Tibial nerve (tissue), 4 donors: ENCODE data around the gene TMEM63B. TPM values are rescaled to one million over a fixed set of nuclear protein-coding genes. Genes with fewer than 3 reads are reported as not detected.

Experiments
- DNase-seq, 2 donors: peaks; one replicate each; pipeline ENCODE4 v3.0.0-alpha.2; 2019; ENCODE audit warnings: low spot score in 2 of 2
- H3K27ac ChIP-seq, 4 donors: fragments of 200-600 bp; sonication (generic) in 3 of 4; one replicate each; pipeline ENCODE4 v1.5.1; 2017 to 2019; ENCODE audit warnings: mild to moderate bottlenecking in 1 of 4
- H3K27me3 ChIP-seq, 2 donors: fragments of 200-600 bp; sonication (generic) in 1 of 2; one replicate each; pipeline versions ENCODE4 v1.5.1 to v1.6.0; 2017 to 2019
- H3K36me3 ChIP-seq, 3 donors: fragments of 200-600 bp; sonication (generic); one replicate each; pipeline ENCODE4 v1.5.1; 2018 to 2019
- H3K4me1 ChIP-seq, 4 donors: fragments of 200-600 bp; sonication (generic) in 3 of 4; one replicate each; pipeline ENCODE4 v1.5.1; 2017 to 2019
- H3K4me3 ChIP-seq, 4 donors: fragments of 200-600 bp; sonication (generic) in 3 of 4; one replicate each; pipeline ENCODE4 v1.5.1; 2017 to 2019; ENCODE audit warnings: mild to moderate bottlenecking in 1 of 4, moderate library complexity in 1 of 4
- H3K9me3 ChIP-seq, 4 donors: fragments of 200-600 bp; sonication (generic) in 3 of 4; one replicate each; pipeline ENCODE4 v1.5.1; 2017 to 2019
- EP300 ChIP-seq, 2 donors: sonication (generic); formaldehyde crosslinking; IDR thresholded peaks; one replicate each; pipeline ENCODE4 v1.6.1; 2017; ENCODE audit warnings: antibody characterized with exemption in 2 of 2, mild to moderate bottlenecking in 1 of 2
- POLR2A ChIP-seq, 2 donors: fragments of 450-650 bp; IDR thresholded peaks; one replicate each; pipeline ENCODE4 v1.6.1; 2017; ENCODE audit warnings: antibody characterized with exemption in 2 of 2, mild to moderate bottlenecking in 2 of 2, moderate library complexity in 2 of 2
- WGBS, 2 donors: methylation state at CpG; one replicate each; pipeline ENCODE4 v1.1.5; 2018; 5-methylcytosine and 5-hydroxymethylcytosine counted together
- total RNA-seq, 4 donors: library from RNA; depleted of rRNA; stranded (reverse); fragments of >200 nt; gene quantifications; one replicate each; pipeline ENCODE4 v1.1.0, GENCODE V29; 2016
- TF ChIP-seq, protein P1 (sequence below), 5 experiments: fragments of 200-600 bp in 3 of 5; fragments of 450-650 bp in 2 of 5; sonication (generic) in 3 of 5; IDR thresholded peaks; one replicate each; pipeline ENCODE4 v1.5.1; 2016 to 2019; ENCODE audit warnings: antibody characterized with exemption in 5 of 5, mild to moderate bottlenecking in 3 of 5, moderate library complexity in 2 of 5

TMEM63B gene
- total RNA-seq, 4 donors from 2014 or later, result 18.6 to 34.5 (median 27.6) TPM

DNA sequence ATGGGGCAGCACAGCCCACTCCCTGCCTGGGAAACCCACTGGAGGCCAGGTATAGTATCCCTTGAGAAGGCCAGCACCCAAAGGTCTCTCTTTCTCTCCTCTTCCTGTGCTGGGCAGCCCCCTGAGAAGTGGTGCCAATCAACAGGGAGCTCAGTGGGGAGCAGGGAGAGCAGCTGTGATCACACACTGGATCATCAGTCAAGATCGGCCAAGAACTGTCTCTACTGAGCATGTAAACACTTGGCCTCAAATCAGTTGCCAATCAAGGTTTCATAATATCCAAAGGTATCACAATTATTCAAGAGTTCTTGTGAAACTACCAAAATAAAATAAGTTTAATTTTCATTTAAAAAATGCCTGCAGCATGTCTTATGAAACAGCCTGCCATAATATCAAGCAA lies 18.9 kb upstream of the TMEM63B start:
- H3K9me3 ChIP-seq, result no peaks in the 10 kb centered on the region
- H3K4me1 ChIP-seq, result peaks cover 0 to 26% (median 0%) of the 10 kb centered on the region in 4 donors
- no peak overlapping the region for H3K27ac ChIP-seq
- peaks cover 0 to 84% (median 4%) of the 10 kb centered on the region in 3 donors for H3K36me3 ChIP-seq
- no peaks in the 10 kb centered on the region for H3K27me3 ChIP-seq
- WGBS, 2 donors, result 86 to 88% methylated on average over 1 of the region's 1 CpG
- TF ChIP-seq, protein P1, sequence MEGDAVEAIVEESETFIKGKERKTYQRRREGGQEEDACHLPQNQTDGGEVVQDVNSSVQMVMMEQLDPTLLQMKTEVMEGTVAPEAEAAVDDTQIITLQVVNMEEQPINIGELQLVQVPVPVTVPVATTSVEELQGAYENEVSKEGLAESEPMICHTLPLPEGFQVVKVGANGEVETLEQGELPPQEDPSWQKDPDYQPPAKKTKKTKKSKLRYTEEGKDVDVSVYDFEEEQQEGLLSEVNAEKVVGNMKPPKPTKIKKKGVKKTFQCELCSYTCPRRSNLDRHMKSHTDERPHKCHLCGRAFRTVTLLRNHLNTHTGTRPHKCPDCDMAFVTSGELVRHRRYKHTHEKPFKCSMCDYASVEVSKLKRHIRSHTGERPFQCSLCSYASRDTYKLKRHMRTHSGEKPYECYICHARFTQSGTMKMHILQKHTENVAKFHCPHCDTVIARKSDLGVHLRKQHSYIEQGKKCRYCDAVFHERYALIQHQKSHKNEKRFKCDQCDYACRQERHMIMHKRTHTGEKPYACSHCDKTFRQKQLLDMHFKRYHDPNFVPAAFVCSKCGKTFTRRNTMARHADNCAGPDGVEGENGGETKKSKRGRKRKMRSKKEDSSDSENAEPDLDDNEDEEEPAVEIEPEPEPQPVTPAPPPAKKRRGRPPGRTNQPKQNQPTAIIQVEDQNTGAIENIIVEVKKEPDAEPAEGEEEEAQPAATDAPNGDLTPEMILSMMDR (IDR thresholded peaks at IDR 0.05), result no peak
- no peak for TF ChIP-seq EP300 (IDR thresholded peaks at IDR 0.05)
- TF ChIP-seq POLR2A (IDR thresholded peaks at IDR 0.05), result no peak
- no peak for DNase-seq
- H3K4me3 ChIP-seq, result no peak overlapping the region

DNA sequence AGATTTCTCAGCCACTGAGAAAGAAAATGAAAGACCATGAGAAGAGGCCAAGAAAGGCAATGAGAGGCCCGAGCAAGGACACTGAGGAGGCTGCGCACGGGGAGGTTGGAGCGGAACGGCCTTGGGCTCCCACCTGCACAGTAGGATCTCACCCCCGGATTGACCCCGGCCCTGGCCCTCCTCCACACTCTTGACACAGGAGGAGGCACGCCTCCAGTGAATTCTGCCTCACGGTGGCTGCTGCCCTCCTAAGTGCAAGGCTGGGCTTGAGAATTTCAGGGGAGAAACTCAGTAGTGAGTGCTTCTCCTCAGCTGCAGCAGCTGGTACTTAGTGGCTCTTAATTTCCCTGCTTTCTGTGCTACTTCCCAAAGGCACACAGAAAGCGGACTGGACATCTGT lies 18.1 kb upstream of the TMEM63B start:
- Histone ChIP-seq H3K4me3 (no peak overlapping the region), H3K27me3 (no peaks in the 10 kb centered on the region), H3K9me3 (no peaks in the 10 kb centered on the region), H3K27ac (no peak overlapping the region), H3K36me3 (peaks cover 0 to 84% (median 12%) of the 10 kb centered on the region in 3 donors), H3K4me1 (peaks cover 0 to 18% (median 0%) of the 10 kb centered on the region in 4 donors)
- DNase-seq, result no peak
- TF ChIP-seq, protein P1 (IDR thresholded peaks at IDR 0.05), result no peak
- TF ChIP-seq POLR2A (IDR thresholded peaks at IDR 0.05) (no peak), EP300 (IDR thresholded peaks at IDR 0.05) (no peak)
- WGBS, 2 donors, result 80% methylated on average over 10 of the region's 10 CpGs

DNA sequence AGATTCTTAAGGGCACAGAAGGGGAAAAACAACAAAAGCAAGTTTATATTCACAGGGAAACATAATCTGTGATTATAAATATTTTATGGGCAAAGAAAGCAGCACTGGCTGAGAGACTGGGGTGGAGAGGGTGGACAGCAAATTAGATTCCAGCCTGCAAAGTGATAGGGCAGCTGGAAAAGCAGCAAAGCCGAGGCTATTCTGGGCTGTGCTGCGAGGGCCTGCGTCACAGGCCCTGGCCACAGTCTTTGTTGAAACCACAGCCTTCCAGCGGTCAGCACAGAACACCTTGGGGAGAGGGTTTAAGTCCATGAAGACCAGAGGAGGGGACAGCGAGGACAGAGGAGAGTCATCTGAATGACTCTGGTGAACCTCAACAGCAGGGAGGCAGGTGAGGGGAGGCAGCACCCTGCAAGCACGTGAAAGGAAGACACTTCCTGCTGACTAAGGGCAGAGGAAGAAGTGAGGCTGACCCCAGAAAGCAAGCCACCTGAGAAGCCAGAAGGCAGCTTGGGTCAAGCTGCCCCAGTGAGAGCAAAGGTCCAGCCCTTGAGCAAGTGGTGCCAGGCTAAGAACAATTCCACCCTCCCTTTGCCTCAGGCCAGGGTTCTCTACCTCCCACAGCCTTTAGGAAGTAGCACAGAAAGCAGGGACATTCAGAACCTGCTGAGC lies 17.2 kb upstream of the TMEM63B start:
- H3K4me1 ChIP-seq, result peaks cover 0 to 9% (median 0%) of the 10 kb centered on the region in 4 donors
- WGBS, 2 donors, result 74 to 83% methylated on average over 6 of the region's 6 CpGs
- H3K9me3 ChIP-seq, result no peaks in the 10 kb centered on the region
- peaks cover 0 to 86% (median 14%) of the 10 kb centered on the region in 3 donors for H3K36me3 ChIP-seq
- H3K27ac ChIP-seq, result no peak overlapping the region
- TF ChIP-seq POLR2A (IDR thresholded peaks at IDR 0.05), result no peak
- TF ChIP-seq, protein P1 (IDR thresholded peaks at IDR 0.05), result no peak
- no peak for TF ChIP-seq EP300 (IDR thresholded peaks at IDR 0.05)
- no peak overlapping the region for H3K4me3 ChIP-seq
- H3K27me3 ChIP-seq, result no peaks in the 10 kb centered on the region
- DNase-seq, result no peak

DNA sequence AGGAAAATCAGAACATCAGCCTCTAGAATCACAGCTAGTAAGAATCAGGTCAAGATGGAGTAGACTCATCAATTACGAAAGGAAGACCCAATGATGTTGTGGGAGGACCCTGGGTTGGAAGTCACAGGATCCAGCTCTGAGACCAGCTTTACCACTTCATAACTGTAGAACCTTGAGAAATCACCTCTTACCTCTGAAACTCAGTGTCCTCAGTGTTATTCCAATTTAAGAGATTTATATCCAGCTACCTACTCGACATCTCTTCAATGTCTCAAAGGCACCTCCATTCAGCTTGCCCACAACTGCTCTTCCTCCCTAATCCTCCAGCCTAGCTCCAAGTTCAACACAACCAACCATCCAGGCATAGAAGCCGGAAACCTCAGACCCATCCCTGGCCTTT lies 16.4 kb upstream of the TMEM63B start:
- Histone ChIP-seq H3K9me3 (no peaks in the 10 kb centered on the region), H3K27ac (no peak overlapping the region), H3K36me3 (peaks cover 0 to 89% (median 14%) of the 10 kb centered on the region in 3 donors), H3K27me3 (no peaks in the 10 kb centered on the region), H3K4me3 (no peak overlapping the region), H3K4me1 (peaks cover 0 to 4% (median 1%) of the 10 kb centered on the region in 4 donors)
- no peak for DNase-seq
- 92% methylated on average over 3 of the region's 3 CpGs for WGBS, 2 donors
- TF ChIP-seq POLR2A (IDR thresholded peaks at IDR 0.05) (no peak), EP300 (IDR thresholded peaks at IDR 0.05) (no peak)
- TF ChIP-seq, protein P1 (IDR thresholded peaks at IDR 0.05), result no peak
